ENCODE results near the gene GRIN2A.

The GRIN2A gene

GRCh38 chr16:9965079-9965478 is 217.1 kb downstream of the GRIN2A start:
- no peak for DNase-seq (ENCODE audit: low spot score)

GRCh38 chr16:9964426-9964825 is 217.8 kb downstream of the GRIN2A start:
- DNase-seq (ENCODE audit: low spot score) = no peak

GRCh38 chr16:9957433-9957832 is 224.8 kb downstream of the GRIN2A start:
- no peak for DNase-seq (ENCODE audit: low spot score)

- no peak for DNase-seq (ENCODE audit: low spot score)
These were observed 225.2 kb downstream of the GRIN2A start for GRCh38 chr16:9957002-9957401.

- DNase-seq (ENCODE audit: low spot score) = no peak
These were observed 226.6 kb downstream of the GRIN2A start for GRCh38 chr16:9955677-9956076.

GRCh38 chr16:9953908-9954570 is 228.2 kb downstream of the GRIN2A start:
- no peak for DNase-seq (ENCODE audit: low spot score)

GRCh38 chr16:9950658-9951057 is 231.6 kb downstream of the GRIN2A start:
- no peak for DNase-seq (ENCODE audit: low spot score)

- DNase-seq (ENCODE audit: low spot score) = no peak
These were observed 232.8 kb downstream of the GRIN2A start for GRCh38 chr16:9949396-9949795.

GRCh38 chr16:9948933-9949332 is 233.3 kb downstream of the GRIN2A start:
- DNase-seq (ENCODE audit: low spot score) = no peak

- DNase-seq (ENCODE audit: low spot score) = no peak
These were observed 236.1 kb downstream of the GRIN2A start for GRCh38 chr16:9946022-9946720.

- DNase-seq (ENCODE audit: low spot score) = no peak
These were observed 239.1 kb downstream of the GRIN2A start for GRCh38 chr16:9943121-9943520.

GRCh38 chr16:9941245-9941644 is 241.0 kb downstream of the GRIN2A start:
- DNase-seq (ENCODE audit: low spot score) = no peak

- DNase-seq (ENCODE audit: low spot score) = no peak
These were observed 247.3 kb downstream of the GRIN2A start for GRCh38 chr16:9934723-9935508.

GRCh38 chr16:9932919-9933653 is 249.1 kb downstream of the GRIN2A start:
- DNase-seq (ENCODE audit: low spot score) = no peak

GRCh38 chr16:9932000-9932399 is 250.2 kb downstream of the GRIN2A start:
- DNase-seq (ENCODE audit: low spot score) = no peak

- DNase-seq (ENCODE audit: low spot score) = no peak
These were observed 252.4 kb downstream of the GRIN2A start for GRCh38 chr16:9929836-9930235.

GRCh38 chr16:9929313-9929712 is 252.9 kb downstream of the GRIN2A start:
- DNase-seq (ENCODE audit: low spot score) = no peak

- no peak for DNase-seq (ENCODE audit: low spot score)
These were observed 259.8 kb downstream of the GRIN2A start for GRCh38 chr16:9922441-9922840.

GRCh38 chr16:9921997-9922396 is 260.2 kb downstream of the GRIN2A start:
- DNase-seq (ENCODE audit: low spot score) = no peak

GRCh38 chr16:9919460-9919859 is 262.8 kb downstream of the GRIN2A start:
- no peak for DNase-seq (ENCODE audit: low spot score)

GRCh38 chr16:9917691-9918090 is 264.5 kb downstream of the GRIN2A start:
- no peak for DNase-seq (ENCODE audit: low spot score)

- no peak for DNase-seq (ENCODE audit: low spot score)
These were observed 268.5 kb downstream of the GRIN2A start for GRCh38 chr16:9913604-9914326.

Data from CD4-positive, alpha-beta T cell treated with Interleukin-15 for 4 hours (primary cell).